ENCODE data around the gene CORO1C. TPM values are rescaled to one million over a fixed set of nuclear protein-coding genes. Genes with fewer than 3 reads are reported as not detected.
A peak's percentile ranks its signal among the peaks of the same experiment; 100 is the strongest.

The CORO1C gene
- total and polyA plus RNA-seq, 2 donors (not counting 3 experiments of a cell fraction or from before 2014, with no cell fraction given), result 150 to 240 TPM

DNA sequence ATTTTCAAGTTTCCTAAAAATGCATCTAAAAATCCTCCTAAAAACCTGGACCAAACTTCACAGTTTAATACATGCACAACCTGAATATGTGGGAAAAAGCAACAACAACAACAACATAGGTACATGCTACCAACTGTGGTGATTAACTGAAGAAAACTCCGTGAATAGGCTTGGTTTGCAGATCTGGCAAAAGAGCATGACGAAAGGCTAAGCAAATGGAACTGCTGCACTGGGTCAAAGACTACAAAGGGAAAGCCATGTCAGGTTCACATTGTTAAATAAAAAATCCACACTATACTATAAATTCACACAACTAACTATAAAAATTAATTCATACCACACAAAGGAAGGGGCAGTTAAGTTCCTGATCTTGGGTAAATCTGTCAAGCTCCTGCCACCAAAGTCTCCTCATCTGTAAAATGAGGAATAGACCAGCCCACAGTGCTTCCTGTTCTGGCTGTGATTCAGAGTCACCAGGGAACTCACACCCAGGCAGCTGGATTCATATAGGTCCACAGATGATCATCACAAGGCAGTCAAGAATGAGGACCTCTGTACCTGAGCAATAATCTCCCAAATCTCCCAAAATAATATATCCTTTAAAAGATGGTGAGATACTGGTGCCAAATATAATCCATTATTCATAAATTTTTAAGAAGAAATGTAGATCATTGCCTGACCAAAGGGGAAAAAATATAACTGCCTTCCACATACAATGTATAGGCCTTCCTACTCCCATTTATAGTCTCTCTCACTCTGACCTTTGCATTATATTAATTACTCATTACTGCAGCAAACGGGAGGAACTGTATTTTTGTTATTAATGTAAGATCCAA lies 7.0 kb downstream of the CORO1C start:
- intact Hi-C loops (cut with micrococcal nuclease), result no loop called here
- ChIA-PET POLR2A (interaction anchor here (1.3 kb wide), 1 partner anchor 22 kb away, joined by 3 read pairs; no protein-coding TSS in a partner anchor), CTCF (interaction anchor here (1.0 to 1.6 kb wide), 3 partner anchors 32 to 60 kb away, joined by 3 to 5 read pairs (median 4); no protein-coding TSS in a partner anchor)
- Histone ChIP-seq H3K9ac (replicated peaks; ENCODE audit: extremely low read depth, insufficient read depth, low read length) (peak overlapping the region; percentile 17), H3K4me2 (ENCODE audit: insufficient read depth, low read length) (peak overlapping the region; percentile 49), H3K9me1 (replicated peaks; ENCODE audit: control insufficient read depth, extremely low read depth, insufficient read depth, low read length) (no peaks in the 10 kb centered on the region), H3K27me3 (ENCODE audit: control insufficient read depth in 2 of 2, insufficient read depth in 2 of 2, low read length in 2 of 2) (no peaks in the 10 kb centered on the region), H3K4me3 (replicated peaks in 1 of 3; ENCODE audit: insufficient read depth in 1 of 3, low read depth in 1 of 3, low read length in 3 of 3) (no peak overlapping the region), H3K79me2 (ENCODE audit: control insufficient read depth, insufficient read depth, low read length) (peaks cover 100% of the 10 kb centered on the region), H3K4me1 (ENCODE audit: control insufficient read depth, extremely low read depth, insufficient read depth, low read length) (peaks cover 55% of the 10 kb centered on the region), H2AFZ (ENCODE audit: low read depth, low read length) (no peak overlapping the region), H3K27ac (ENCODE audit: insufficient read depth, low read depth, low read length) (peak overlapping the region; percentile 83), H3K9me3 (replicated peaks; ENCODE audit: control insufficient read depth, insufficient read depth, low read length) (no peaks in the 10 kb centered on the region), H3K36me3 (ENCODE audit: control insufficient read depth in 2 of 2, extremely low read depth in 1 of 2, insufficient read depth in 2 of 2, low read length in 2 of 2) (no peaks in the 10 kb centered on the region), H4K20me1 (replicated peaks; ENCODE audit: control insufficient read depth, extremely low read depth, insufficient read depth, low read length) (peaks cover 9% of the 10 kb centered on the region)
- dilution Hi-C loops (cut with MboI; ENCODE audit: extremely low pct_ligation_motif_present, low sequenced_read_pairs), result no loop called here
- FAIRE-seq (peak; percentile 77), DNase-seq (ENCODE audit: low read depth, low spot score) (peak; percentile 60)
- TF ChIP-seq, protein P1, sequence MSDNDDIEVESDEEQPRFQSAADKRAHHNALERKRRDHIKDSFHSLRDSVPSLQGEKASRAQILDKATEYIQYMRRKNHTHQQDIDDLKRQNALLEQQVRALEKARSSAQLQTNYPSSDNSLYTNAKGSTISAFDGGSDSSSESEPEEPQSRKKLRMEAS (IDR thresholded peaks at IDR 0.05; ENCODE audit: insufficient read depth, insufficient read length), result no peak
- TF ChIP-seq EZH2 (IDR thresholded peaks at IDR 0.05; ENCODE audit: borderline replicate concordance, low read depth, low read length, severe bottlenecking), result no peak
- TF ChIP-seq JUN (IDR thresholded peaks at IDR 0.05; ENCODE audit: borderline replicate concordance, insufficient read depth, insufficient read length, low read depth), result no peak
- peak; percentile 12 for TF ChIP-seq GATA2 (IDR thresholded peaks at IDR 0.05; ENCODE audit: insufficient read depth, insufficient read length, low read depth, low read length)
- TF ChIP-seq, protein P2, sequence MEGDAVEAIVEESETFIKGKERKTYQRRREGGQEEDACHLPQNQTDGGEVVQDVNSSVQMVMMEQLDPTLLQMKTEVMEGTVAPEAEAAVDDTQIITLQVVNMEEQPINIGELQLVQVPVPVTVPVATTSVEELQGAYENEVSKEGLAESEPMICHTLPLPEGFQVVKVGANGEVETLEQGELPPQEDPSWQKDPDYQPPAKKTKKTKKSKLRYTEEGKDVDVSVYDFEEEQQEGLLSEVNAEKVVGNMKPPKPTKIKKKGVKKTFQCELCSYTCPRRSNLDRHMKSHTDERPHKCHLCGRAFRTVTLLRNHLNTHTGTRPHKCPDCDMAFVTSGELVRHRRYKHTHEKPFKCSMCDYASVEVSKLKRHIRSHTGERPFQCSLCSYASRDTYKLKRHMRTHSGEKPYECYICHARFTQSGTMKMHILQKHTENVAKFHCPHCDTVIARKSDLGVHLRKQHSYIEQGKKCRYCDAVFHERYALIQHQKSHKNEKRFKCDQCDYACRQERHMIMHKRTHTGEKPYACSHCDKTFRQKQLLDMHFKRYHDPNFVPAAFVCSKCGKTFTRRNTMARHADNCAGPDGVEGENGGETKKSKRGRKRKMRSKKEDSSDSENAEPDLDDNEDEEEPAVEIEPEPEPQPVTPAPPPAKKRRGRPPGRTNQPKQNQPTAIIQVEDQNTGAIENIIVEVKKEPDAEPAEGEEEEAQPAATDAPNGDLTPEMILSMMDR (IDR thresholded peaks at IDR 0.05; ENCODE audit: extremely low read depth in 1 of 2, insufficient read depth in 1 of 2, low read depth in 1 of 2, low read length in 2 of 2), result no peak
- TF ChIP-seq POLR2AphosphoS5 (IDR thresholded peaks at IDR 0.05; ENCODE audit: insufficient read depth, low read depth, low read length), result peak; percentile 18
- TF ChIP-seq MYC (IDR thresholded peaks at IDR 0.05; ENCODE audit: low read depth, low read length), result no peak
- peak; percentile 54 for TF ChIP-seq FOS (IDR thresholded peaks at IDR 0.05; ENCODE audit: borderline replicate concordance, insufficient read depth, low read length)
- TF ChIP-seq POLR2A (IDR thresholded peaks at IDR 0.05; ENCODE audit: low read depth, low read length), result peak; percentile 55
- BruUV-seq (replicated peaks), result TSS peak; percentile 9

Measured in endothelial cell of umbilical vein (primary cell).